CD4-positive, CD25-positive, alpha-beta regulatory T cell (primary cell): Measurements from ENCODE around the gene ICE1. TPM values are rescaled to one million over a fixed set of nuclear protein-coding genes. Genes with fewer than 3 reads are reported as not detected.

Source experiments
- ATAC-seq, 2 donors: fragments of 150-1000 bp; cut with Tn5 transposase; one replicate each; pipeline ENCODE4 v1.10.0; 2021; ENCODE audit warnings: low read depth in 2 of 2, moderate number of reproducible peaks in 2 of 2, moderate library complexity in 1 of 2
- DNase-seq, 3 donors: peaks; one replicate each; pipeline versions ENCODE4 v3.0.0 to v3.0.0-alpha.2; 2012 to 2022; ENCODE audit warnings: mixed read lengths in 1 of 3
- H3K27ac ChIP-seq: one replicate; pipeline ENCODE4 v1.7.0; 2013; ENCODE audit warnings: mild to moderate bottlenecking, low read length; ENCODE audit not compliant: insufficient read depth, poor library complexity, severe bottlenecking
- H3K27me3 ChIP-seq: one replicate; pipeline ENCODE4 v1.7.0; 2013; ENCODE audit warnings: low read length; ENCODE audit not compliant: control insufficient read depth, insufficient read depth
- H3K36me3 ChIP-seq: one replicate; pipeline ENCODE4 v1.7.0; 2013; ENCODE audit warnings: mild to moderate bottlenecking, low read length, moderate library complexity; ENCODE audit not compliant: control insufficient read depth, insufficient read depth
- H3K4me1 ChIP-seq: 2 replicates; pipeline ENCODE4 v1.7.0; 2013; ENCODE audit warnings: mild to moderate bottlenecking, low read length; ENCODE audit not compliant: insufficient read depth, control insufficient read depth, poor library complexity, severe bottlenecking
- H3K4me3 ChIP-seq: one replicate; pipeline ENCODE4 v1.7.0; 2013; ENCODE audit warnings: low read depth, mild to moderate bottlenecking, low read length, moderate library complexity
- H3K9me3 ChIP-seq, 2 experiments: 1 replicate in 1 of 2; 2 replicates in 1 of 2; pipeline ENCODE4 v1.7.0; 2013; ENCODE audit warnings: low read length in 2 of 2, mild to moderate bottlenecking in 1 of 2, moderate library complexity in 1 of 2; ENCODE audit not compliant: control insufficient read depth in 2 of 2
- H3K27ac Mint-ChIP-seq, 3 donors: one replicate each; pipeline ENCODE4 v1.8.0; 2020 to 2022; ENCODE audit warnings: mild to moderate bottlenecking in 3 of 3, mixed read lengths in 3 of 3, moderate library complexity in 2 of 3
- H3K27me3 Mint-ChIP-seq: one replicate; pipeline ENCODE4 v1.8.0; 2022; ENCODE audit warnings: mild to moderate bottlenecking, mixed read lengths
- H3K36me3 Mint-ChIP-seq: one replicate; pipeline ENCODE4 v1.8.0; 2020; ENCODE audit warnings: mixed read lengths
- H3K4me1 Mint-ChIP-seq, 4 donors: one replicate each; pipeline ENCODE4 v1.8.0; 2020 to 2022; ENCODE audit warnings: mixed read lengths in 4 of 4, mild to moderate bottlenecking in 1 of 4
- H3K4me3 Mint-ChIP-seq, 4 donors: one replicate each; pipeline ENCODE4 v1.8.0; 2020 to 2022; ENCODE audit warnings: mild to moderate bottlenecking in 4 of 4, mixed read lengths in 4 of 4, moderate library complexity in 3 of 4
- H3K9me3 Mint-ChIP-seq, 7 donors: one replicate each; pipeline ENCODE4 v1.8.0; 2020 to 2022; ENCODE audit warnings: mixed read lengths in 7 of 7, mild to moderate bottlenecking in 3 of 7, moderate library complexity in 2 of 7
- polyA plus RNA-seq, 4 donors: library from polyadenylated mRNA; unstranded; fragments of 300-500 nt; fragmentation: Illumina TruSeq; gene quantifications; one replicate each; pipeline ENCODE4 v1.2.3, GENCODE V29; 2021
- total RNA-seq: library from RNA; stranded (reverse); gene quantifications from one replicate; pipeline ENCODE4 v1.2.3, GENCODE V29; 2022

ICE1 gene
- total and polyA plus RNA-seq, 5 donors from 2014 or later: 9.9 to 43.2 (median 14.0) TPM

DNA sequence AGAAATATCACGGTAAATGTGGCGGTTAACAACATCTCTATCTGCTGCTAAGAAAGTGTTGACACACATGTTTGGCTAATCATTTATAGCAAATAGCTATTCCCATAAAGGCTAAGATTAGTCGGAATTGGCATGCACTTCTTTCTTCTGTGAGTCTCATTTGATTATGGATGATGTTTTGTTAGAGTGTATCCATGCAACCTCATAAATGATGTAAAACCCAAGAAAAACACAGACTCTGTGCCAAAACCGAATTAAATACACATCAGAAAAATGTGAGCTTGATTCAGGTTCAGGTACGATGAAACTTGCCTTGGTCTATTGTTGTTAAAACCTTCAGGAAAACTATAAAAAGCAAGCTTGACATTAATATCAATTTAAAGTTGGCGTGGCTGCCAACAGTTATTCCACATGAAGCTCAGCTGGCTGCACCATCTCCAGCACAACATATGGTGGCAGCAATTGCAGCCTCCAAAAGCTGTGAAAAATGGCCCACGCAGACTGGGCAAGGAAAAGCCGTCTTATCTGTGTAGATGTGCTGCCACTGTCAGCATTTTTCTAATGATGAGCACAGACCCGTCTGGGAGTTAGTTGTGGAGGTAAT is 41.1 kb upstream of the ICE1 start:
- no peak overlapping the region for H3K27ac Mint-ChIP-seq
- H3K9me3 Mint-ChIP-seq: peaks cover 0 to 3% (median 0%) of the 10 kb centered on the region in 7 donors
- ATAC-seq: no peak

DNA sequence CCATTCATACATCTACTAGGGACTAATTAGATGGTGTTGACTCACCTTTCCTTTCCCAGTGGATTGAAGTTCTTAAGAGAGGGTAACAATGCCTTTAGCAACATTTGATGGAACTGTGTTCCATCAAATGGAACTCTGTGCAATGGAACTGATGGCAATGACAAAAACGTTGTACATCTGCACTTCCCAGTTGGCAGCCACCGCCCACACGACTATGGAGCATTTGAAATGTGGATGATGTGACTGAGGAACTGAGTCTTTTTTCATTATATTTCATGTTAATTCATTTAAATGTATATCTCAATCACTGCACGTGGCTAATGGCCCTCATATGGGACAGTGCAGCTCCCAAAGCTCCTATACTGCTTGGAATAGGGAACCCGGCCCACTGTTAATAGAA is 39.0 kb upstream of the ICE1 start:
- Histone ChIP-seq H3K4me3 (no peak overlapping the region), H3K36me3 (no peaks in the 10 kb centered on the region), H3K27me3 (no peaks in the 10 kb centered on the region), H3K9me3 (no peaks in the 10 kb centered on the region), H3K27ac (no peak overlapping the region), H3K4me1 (no peaks in the 10 kb centered on the region)
- Mint-ChIP-seq H3K4me3 (no peak overlapping the region), H3K27ac (no peak overlapping the region), H3K36me3 (peaks cover 6% of the 10 kb centered on the region), H3K9me3 (peaks cover 0 to 3% (median 0%) of the 10 kb centered on the region in 7 donors), H3K4me1 (no peaks in the 10 kb centered on the region), H3K27me3 (peaks cover 5% of the 10 kb centered on the region)
- DNase-seq: no peak
- no peak for ATAC-seq

More for the DNA sequence above, 41.1 kb upstream of the ICE1 start:
- Histone ChIP-seq H3K27ac (no peak overlapping the region), H3K9me3 (no peaks in the 10 kb centered on the region), H3K27me3 (no peaks in the 10 kb centered on the region), H3K36me3 (no peaks in the 10 kb centered on the region), H3K4me1 (no peaks in the 10 kb centered on the region), H3K4me3 (no peak overlapping the region)
- Mint-ChIP-seq H3K27me3 (peaks cover under 1% of the 10 kb centered on the region), H3K4me3 (no peak overlapping the region), H3K4me1 (no peaks in the 10 kb centered on the region), H3K36me3 (peaks cover 3% of the 10 kb centered on the region)
- no peak for DNase-seq

DNA sequence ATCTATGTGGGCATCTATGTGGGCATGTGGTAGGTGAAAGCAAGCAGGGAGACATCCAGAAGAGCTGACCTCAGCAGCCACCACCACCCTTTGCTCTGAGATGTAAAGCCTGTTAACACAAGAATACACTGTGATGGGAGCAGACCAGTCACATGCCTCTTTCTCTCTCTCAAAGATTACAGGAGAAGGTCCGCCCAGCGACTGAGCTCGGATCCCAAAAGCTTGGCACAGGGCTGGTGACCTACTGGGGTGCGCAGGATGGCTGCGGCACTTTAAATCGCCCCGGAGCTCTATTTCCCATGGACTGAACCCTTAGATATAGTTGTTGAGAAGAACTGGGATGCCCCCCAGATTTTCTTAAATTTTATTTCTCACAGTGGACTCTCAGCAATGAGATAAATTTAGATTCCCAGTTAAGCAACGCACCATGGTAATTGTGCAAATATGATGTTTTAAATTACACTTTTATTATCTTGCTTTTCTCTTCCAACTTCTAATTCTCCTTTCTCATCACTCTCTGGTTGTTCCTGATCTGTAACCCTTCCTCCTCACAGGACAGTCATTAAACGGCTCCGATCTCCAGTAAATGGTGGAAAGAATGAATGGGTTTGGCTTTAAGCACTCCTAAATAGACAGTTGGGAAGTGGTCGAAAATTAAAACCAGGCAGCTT is 37.7 kb upstream of the ICE1 start:
- H3K4me1 ChIP-seq: no peaks in the 10 kb centered on the region
- H3K27ac ChIP-seq: no peak overlapping the region
- H3K9me3 ChIP-seq: no peaks in the 10 kb centered on the region
- Mint-ChIP-seq H3K4me1 (no peaks in the 10 kb centered on the region), H3K36me3 (peaks cover 6% of the 10 kb centered on the region), H3K27me3 (peaks cover 5% of the 10 kb centered on the region), H3K4me3 (no peak overlapping the region), H3K27ac (no peak overlapping the region), H3K9me3 (peaks cover 0 to 3% (median 0%) of the 10 kb centered on the region in 7 donors)
- H3K27me3 ChIP-seq: no peaks in the 10 kb centered on the region
- ATAC-seq (no peak), DNase-seq (no peak)
- no peaks in the 10 kb centered on the region for H3K36me3 ChIP-seq
- H3K4me3 ChIP-seq: no peak overlapping the region

DNA sequence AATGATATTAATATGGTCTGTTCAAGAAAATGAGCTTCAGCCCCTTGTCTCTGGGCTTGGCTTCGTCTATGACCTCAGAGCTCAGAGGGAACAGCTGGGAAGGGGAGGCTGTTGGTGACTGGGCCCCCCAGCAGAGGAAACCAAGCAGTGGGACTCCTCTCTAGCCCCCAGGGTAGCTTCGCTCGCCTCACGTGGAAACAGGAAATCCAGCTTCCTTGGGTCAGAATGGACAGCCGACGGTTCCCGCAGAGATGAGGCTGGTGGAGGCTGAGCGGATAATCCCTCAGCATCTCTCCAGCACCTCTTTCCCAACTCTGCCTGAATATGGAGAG is 37.2 kb upstream of the ICE1 start:
- H3K4me3 Mint-ChIP-seq: no peak overlapping the region

GRCh38 chr5:5386329-5386728 is 36.1 kb upstream of the ICE1 start:
- Mint-ChIP-seq H3K9me3 (peaks cover 0 to 3% (median 0%) of the 10 kb centered on the region in 7 donors), H3K27me3 (peaks cover 5% of the 10 kb centered on the region), H3K36me3 (peaks cover 7% of the 10 kb centered on the region), H3K27ac (no peak overlapping the region), H3K4me1 (no peaks in the 10 kb centered on the region), H3K4me3 (no peak overlapping the region)
- no peak for DNase-seq
- Histone ChIP-seq H3K27me3 (no peaks in the 10 kb centered on the region), H3K36me3 (no peaks in the 10 kb centered on the region), H3K4me3 (no peak overlapping the region), H3K9me3 (no peaks in the 10 kb centered on the region), H3K27ac (no peak overlapping the region), H3K4me1 (no peaks in the 10 kb centered on the region)
- ATAC-seq: no peak

More for the DNA sequence above, 37.2 kb upstream of the ICE1 start:
- H3K27ac Mint-ChIP-seq: no peak overlapping the region
- H3K36me3 Mint-ChIP-seq: peaks cover 6% of the 10 kb centered on the region
- DNase-seq (no peak), ATAC-seq (no peak)
- no peak overlapping the region for H3K27ac ChIP-seq
- H3K27me3 ChIP-seq: no peaks in the 10 kb centered on the region
- H3K4me3 ChIP-seq: no peak overlapping the region
- no peaks in the 10 kb centered on the region for H3K36me3 ChIP-seq
- H3K4me1 Mint-ChIP-seq: no peaks in the 10 kb centered on the region
- H3K9me3 Mint-ChIP-seq: peaks cover 0 to 3% (median 0%) of the 10 kb centered on the region in 7 donors
- H3K4me1 ChIP-seq: no peaks in the 10 kb centered on the region
- H3K27me3 Mint-ChIP-seq: peaks cover 5% of the 10 kb centered on the region
- H3K9me3 ChIP-seq: no peaks in the 10 kb centered on the region

DNA sequence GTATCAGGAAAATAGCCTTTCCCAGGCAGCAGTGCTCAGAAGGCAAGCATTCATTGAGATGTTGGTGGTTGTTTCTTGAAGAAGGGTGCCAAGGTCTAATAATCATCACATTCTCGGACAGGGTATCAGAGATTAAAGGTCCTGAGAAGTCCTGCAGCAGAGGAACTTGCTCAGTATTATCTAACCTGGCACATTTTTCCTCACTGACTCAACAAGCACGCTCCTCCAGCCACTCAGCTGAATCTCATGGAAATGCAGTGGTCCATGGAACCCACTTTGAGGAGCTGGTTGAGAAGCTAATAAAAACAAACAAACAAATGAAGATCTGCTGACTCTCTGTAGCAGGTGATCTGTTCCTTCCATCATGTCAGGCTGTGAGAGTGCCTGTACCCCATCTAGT is 35.3 kb upstream of the ICE1 start:
- H3K27me3 ChIP-seq: no peaks in the 10 kb centered on the region
- ATAC-seq: no peak
- Mint-ChIP-seq H3K36me3 (peaks cover 11% of the 10 kb centered on the region), H3K27me3 (peaks cover 5% of the 10 kb centered on the region), H3K4me3 (no peak overlapping the region), H3K4me1 (no peaks in the 10 kb centered on the region), H3K9me3 (peaks cover 0 to 3% (median 0%) of the 10 kb centered on the region in 7 donors), H3K27ac (no peak overlapping the region)
- H3K36me3 ChIP-seq: no peaks in the 10 kb centered on the region
- DNase-seq: no peak
- no peak overlapping the region for H3K27ac ChIP-seq
- H3K4me3 ChIP-seq: no peak overlapping the region
- H3K4me1 ChIP-seq: no peaks in the 10 kb centered on the region
- no peaks in the 10 kb centered on the region for H3K9me3 ChIP-seq

- no peak overlapping the region for H3K27ac ChIP-seq
- no peaks in the 10 kb centered on the region for H3K9me3 ChIP-seq
- H3K36me3 ChIP-seq: no peaks in the 10 kb centered on the region
- H3K4me3 ChIP-seq: no peak overlapping the region
- Mint-ChIP-seq H3K27me3 (peaks cover 5% of the 10 kb centered on the region), H3K4me3 (no peak overlapping the region), H3K4me1 (no peaks in the 10 kb centered on the region), H3K9me3 (peaks cover 0 to 3% (median 0%) of the 10 kb centered on the region in 7 donors), H3K36me3 (peaks cover 13% of the 10 kb centered on the region), H3K27ac (no peak overlapping the region)
- ATAC-seq: no peak
- no peaks in the 10 kb centered on the region for H3K4me1 ChIP-seq
- DNase-seq: no peak
- H3K27me3 ChIP-seq: no peaks in the 10 kb centered on the region
Measured at GRCh38 chr5:5387777-5388176, 34.7 kb upstream of the ICE1 start.
